IMR-90 (cell line): ENCODE measurements around the gene ANKRD63. TPM values are rescaled to one million over a fixed set of nuclear protein-coding genes. Genes with fewer than 3 reads are reported as not detected.

Experiments used
- ATAC-seq: fragments of 200-7000 bp; cut with Tn5 transposase; 2 replicates; pipeline ENCODE4 v1.9.1; 2020; ENCODE audit warnings: low read depth, mild to moderate bottlenecking, moderate library complexity
- BruUV-seq: library from RNA; stranded (reverse); fragments of 400-500 nt; replicated peaks from 2 replicates; lab custom pipeline; 2021; lab: Mats Ljungman, UMichigan
- CTCF ChIA-PET: fragments of 300-600 bp; formaldehyde crosslinking; extraction: SDS; loops from one replicate; lab custom pipeline; 2021; ENCODE audit warnings: antibody characterized with exemption; lab: Yijun Ruan, JAX
- POLR2A ChIA-PET: fragments of 300-600 bp; sonication (Branson Sonifier 250); formaldehyde crosslinking; loops from one replicate; lab custom pipeline; 2022; ENCODE audit warnings: antibody characterized with exemption; ENCODE audit not compliant: unreplicated experiment; lab: Charles Lee
- DNase-seq: peaks from one replicate; pipeline ENCODE4 v3.0.0; 2013
- H2AFZ ChIP-seq: replicated peaks from 2 replicates; pipeline ENCODE3; 2013; ENCODE audit warnings: low read length, mild to moderate bottlenecking; ENCODE audit not compliant: poor library complexity
- H2AK5ac ChIP-seq: 2 replicates; pipeline ENCODE4 v1.6.1; 2013; ENCODE audit warnings: low read depth, low read length, inconsistent platforms
- H2AK9ac ChIP-seq: replicated peaks from 2 replicates; pipeline ENCODE3; 2013; ENCODE audit warnings: mild to moderate bottlenecking, low read depth, low read length, moderate library complexity; ENCODE audit not compliant: poor library complexity
- H2BK120ac ChIP-seq: 2 replicates; pipeline ENCODE4 v1.6.1; 2013; ENCODE audit warnings: low read depth, low read length, inconsistent platforms
- H2BK15ac ChIP-seq: 3 replicates; pipeline ENCODE4 v1.6.1; 2013; ENCODE audit warnings: low read depth, low read length, inconsistent platforms
- H2BK20ac ChIP-seq: 2 replicates; pipeline ENCODE4 v1.6.1; 2013; ENCODE audit warnings: low read depth, mild to moderate bottlenecking, inconsistent platforms, low read length, moderate library complexity
- H2BK5ac ChIP-seq: 2 replicates; pipeline ENCODE4 v1.6.1; 2013; ENCODE audit warnings: mild to moderate bottlenecking, low read depth, low read length, inconsistent platforms; ENCODE audit not compliant: poor library complexity, severe bottlenecking
- H3K14ac ChIP-seq: replicated peaks from 2 replicates; pipeline ENCODE4 v1.6.1; 2013; ENCODE audit warnings: low read depth, low read length, inconsistent platforms
- H3K18ac ChIP-seq: 2 replicates; pipeline ENCODE4 v1.6.1; 2013; ENCODE audit warnings: low read depth, low read length, control low read depth
- H3K23ac ChIP-seq: 2 replicates; pipeline ENCODE4 v1.6.1; 2013; ENCODE audit warnings: low read depth, low read length, inconsistent platforms
- H3K27ac ChIP-seq: 2 replicates; pipeline ENCODE4 v1.5.1; 2013; ENCODE audit warnings: mild to moderate bottlenecking, control low read depth, low read length; ENCODE audit not compliant: insufficient read depth
- H3K27me3 ChIP-seq: 2 replicates; pipeline ENCODE4 v1.6.1; 2013; ENCODE audit warnings: low read length; ENCODE audit not compliant: control insufficient read depth, insufficient read depth
- H3K36me3 ChIP-seq: 2 replicates; pipeline ENCODE4 v1.6.1; 2013; ENCODE audit warnings: low read length, mixed read lengths; ENCODE audit not compliant: control insufficient read depth, insufficient read depth
- H3K4ac ChIP-seq: 2 replicates; pipeline ENCODE4 v1.6.1; 2013; ENCODE audit warnings: low read depth, low read length, inconsistent platforms
- H3K4me1 ChIP-seq: 2 replicates; pipeline ENCODE4 v1.6.1; 2013; ENCODE audit warnings: low read length, mixed read lengths; ENCODE audit not compliant: control insufficient read depth, insufficient read depth
- H3K4me2 ChIP-seq: 2 replicates; pipeline ENCODE4 v1.6.1; 2013; ENCODE audit warnings: low read depth, mild to moderate bottlenecking, control low read depth, low read length, moderate library complexity
- H3K4me3 ChIP-seq: 2 replicates; pipeline ENCODE4 v1.5.1; 2013; ENCODE audit warnings: low read depth, mild to moderate bottlenecking, control low read depth, low read length, moderate library complexity; ENCODE audit not compliant: insufficient read depth
- H3K56ac ChIP-seq: 2 replicates; pipeline ENCODE4 v1.6.1; 2013; ENCODE audit warnings: low read length, inconsistent platforms; ENCODE audit not compliant: insufficient read depth; ENCODE audit errors: extremely low read depth
- H3K79me1 ChIP-seq, 2 experiments: 2 replicates each; pipeline ENCODE4 v1.6.1; 2013; ENCODE audit warnings: low read length in 2 of 2, inconsistent platforms in 1 of 2, low read depth in 1 of 2
- H3K9ac ChIP-seq: 2 replicates; pipeline ENCODE4 v1.6.1; 2013; ENCODE audit warnings: low read depth, low read length, control low read depth
- H3K9me1 ChIP-seq: 2 replicates; pipeline ENCODE4 v1.6.1; 2013; ENCODE audit warnings: low read length, inconsistent platforms; ENCODE audit not compliant: insufficient read depth
- H3K9me3 ChIP-seq: 2 replicates; pipeline ENCODE4 v1.6.1; 2013; ENCODE audit warnings: low read length; ENCODE audit not compliant: control insufficient read depth, insufficient read depth
- H4K20me1 ChIP-seq: 2 replicates; pipeline ENCODE4 v1.6.1; 2013; ENCODE audit warnings: low read length, inconsistent platforms; ENCODE audit not compliant: insufficient read depth
- H4K5ac ChIP-seq: 2 replicates; pipeline ENCODE4 v1.6.1; 2013; ENCODE audit warnings: mild to moderate bottlenecking, low read depth, low read length, control low read depth
- H4K8ac ChIP-seq, 2 experiments: 2 replicates each; pipeline ENCODE4 v1.6.1; 2013; ENCODE audit warnings: low read depth in 2 of 2, low read length in 2 of 2, control low read depth in 1 of 2, inconsistent platforms in 1 of 2
- H4K91ac ChIP-seq: 2 replicates; pipeline ENCODE4 v1.6.1; 2013; ENCODE audit warnings: low read depth, low read length, inconsistent platforms; ENCODE audit not compliant: insufficient read depth
- BHLHE40 ChIP-seq: fragments of 150-350 bp; IDR thresholded peaks from 2 replicates; pipeline ENCODE4 v1.6.1; 2016; ENCODE audit warnings: mild to moderate bottlenecking, low read depth, low read length
- CEBPB ChIP-seq: IDR thresholded peaks from 2 replicates; pipeline ENCODE4 v1.6.1; 2012; ENCODE audit warnings: low read depth, low read length, improper control_type of control experiment
- CHD1 ChIP-seq: IDR thresholded peaks from 2 replicates; pipeline ENCODE4 v1.6.1; 2012; ENCODE audit warnings: low read depth, low read length, improper control_type of control experiment
- CTCF ChIP-seq: conservative IDR thresholded peaks from 2 replicates; pipeline ENCODE4 v1.5.1; 2012; ENCODE audit warnings: mild to moderate bottlenecking, low read depth, low read length, improper control_type of control experiment
- FOS ChIP-seq: fragments of 150-350 bp; IDR thresholded peaks from 2 replicates; pipeline ENCODE4 v1.6.1; 2016; ENCODE audit warnings: low read depth, low read length
- MAFK ChIP-seq: IDR thresholded peaks from 2 replicates; pipeline ENCODE4 v1.6.1; 2012; ENCODE audit warnings: low read depth, low read length, improper control_type of control experiment
- MAZ ChIP-seq: IDR thresholded peaks from 2 replicates; pipeline ENCODE4 v1.6.1; 2012; ENCODE audit warnings: low read depth, mild to moderate bottlenecking, low read length, improper control_type of control experiment, moderate library complexity, borderline replicate concordance
- MXI1 ChIP-seq: IDR thresholded peaks from 2 replicates; pipeline ENCODE4 v1.6.1; 2012; ENCODE audit warnings: low read depth, mild to moderate bottlenecking, low read length, moderate library complexity, borderline replicate concordance
- NFE2L2 ChIP-seq: fragments of 150-350 bp; IDR thresholded peaks from 2 replicates; pipeline ENCODE4 v1.6.1; 2016; ENCODE audit warnings: low read depth, mild to moderate bottlenecking, low read length
- POLR2A ChIP-seq: IDR thresholded peaks from 2 replicates; pipeline ENCODE4 v1.6.1; 2012; ENCODE audit warnings: mild to moderate bottlenecking, low read depth, low read length
- RAD21 ChIP-seq: IDR thresholded peaks from 2 replicates; pipeline ENCODE4 v1.6.1; 2012; ENCODE audit warnings: low read length, improper control_type of control experiment
- RFX5 ChIP-seq: IDR thresholded peaks from 2 replicates; pipeline ENCODE4 v1.8.0; 2012; ENCODE audit warnings: low read depth, mild to moderate bottlenecking, low read length, moderate library complexity
- SMC3 ChIP-seq: fragments of 150-350 bp; IDR thresholded peaks from 2 replicates; pipeline ENCODE4 v1.6.1; 2016; ENCODE audit warnings: low read depth, mild to moderate bottlenecking, antibody characterized with exemption, low read length, moderate library complexity
- USF2 ChIP-seq: fragments of 150-350 bp; IDR thresholded peaks from 2 replicates; pipeline ENCODE4 v1.6.1; 2017; ENCODE audit warnings: mild to moderate bottlenecking, antibody characterized with exemption, low read length, low read depth
- WGBS, 2 experiments: methylation state at CpG; one replicate each; pipeline versions ENCODE4 v1.1.5 to v1.1.7; 2013; ENCODE audit warnings: missing lambda C conversion rate in 2 of 2; ENCODE audit not compliant: insufficient read length in 1 of 2; ENCODE audit errors: extremely low coverage in 2 of 2; 5-methylcytosine and 5-hydroxymethylcytosine counted together
- dilution Hi-C: fragments of 300-500 bp; cut with HindIII; formaldehyde crosslinking; loops from one replicate; pipeline ENCODE4 v1.14.3; 2018; ENCODE audit warnings: low sequenced_read_pairs; ENCODE audit not compliant: unreplicated experiment
- in situ Hi-C: fragments of 300-500 bp; cut with MboI; formaldehyde crosslinking; loops from 3 replicates; pipeline ENCODE4 v1.14.3; 2019; ENCODE audit warnings: low sequenced_read_pairs, inconsistent platforms, mixed read lengths
- intact Hi-C: fragments of 100-400 bp; cut with micrococcal nuclease; formaldehyde crosslinking; loops from 2 replicates; pipeline ENCODE4 v1.10.0; 2022
- polyA plus RNA-seq, 3 experiments: library from polyadenylated mRNA; depleted of rRNA; stranded (reverse); fragments of >200 nt; gene quantifications; 2 replicates each; pipeline ENCODE4 v1.2.3, GENCODE V29; 2012; ENCODE audit warnings: low replicate concordance in 1 of 3
- total RNA-seq: library from RNA; depleted of rRNA; stranded (reverse); fragments of >200 nt; gene quantifications from 2 replicates; pipeline ENCODE4 v1.2.3, GENCODE V29; 2012

Gene ANKRD63
- total and polyA plus RNA-seq, 2 of the 4 experiments (the other 2 are of a cell fraction) = not detected

- TF ChIP-seq FOS = no peak
These were observed 33.2 kb downstream of the ANKRD63 start (continued) for GRCh38 chr15:40249477-40250303.

GRCh38 chr15:40248006-40248783 is 34.7 kb downstream of the ANKRD63 start:
- Histone ChIP-seq H4K5ac (no peak overlapping the region), H3K9ac (no peak overlapping the region), H2BK15ac (no peak overlapping the region), H3K27me3 (peaks cover 51% of the 10 kb centered on the region), H4K20me1 (no peaks in the 10 kb centered on the region), H2BK5ac (no peak overlapping the region), H4K8ac (no peak overlapping the region), H3K9me3 (no peaks in the 10 kb centered on the region), H3K4me1 (peaks cover 2% of the 10 kb centered on the region; the same call in 1 of the 2 replicates), H3K14ac (no peak overlapping the region), H2BK20ac (no peak overlapping the region), H3K4ac (no peak overlapping the region), H3K9me1 (no peaks in the 10 kb centered on the region), H3K23ac (no peak overlapping the region), H2BK120ac (no peak overlapping the region), H3K36me3 (no peaks in the 10 kb centered on the region), H2AK5ac (no peak overlapping the region), H3K56ac (no peak overlapping the region), H2AK9ac (no peak overlapping the region), H2AFZ (no peak overlapping the region), H3K18ac (no peak overlapping the region), H3K4me3 (no peak overlapping the region), H3K79me1 (no peaks in the 10 kb centered on the region), H3K27ac (no peak overlapping the region), H4K91ac (no peak overlapping the region), H3K4me2 (no peak overlapping the region)
- in situ Hi-C loops (no loop called here), intact Hi-C loops (no loop called here), dilution Hi-C loops (no loop called here)
- DNase-seq (no peak), ATAC-seq (no peak)
- no TSS peak for BruUV-seq
- CTCF ChIA-PET = no interaction called here
- POLR2A ChIA-PET = no interaction called here
- no peak for TF ChIP-seq CEBPB
- TF ChIP-seq USF2 = no peak
- no peak for TF ChIP-seq SMC3
- TF ChIP-seq CTCF = no peak
- no peak for TF ChIP-seq FOS
- TF ChIP-seq RAD21 = no peak
- no peak for TF ChIP-seq MAZ
- no peak for TF ChIP-seq MAFK
- TF ChIP-seq POLR2A = no peak
- TF ChIP-seq MXI1 = no peak
- TF ChIP-seq BHLHE40 = no peak
- no peak for TF ChIP-seq CHD1
- no peak for TF ChIP-seq RFX5
- no peak for TF ChIP-seq NFE2L2
- WGBS, 2 experiments = 86% methylated on average over 5 of the region's 17 CpGs; no CpG with 5 or more reads in 1 of the 2 experiments
